A673 (cell line): Measurements from ENCODE around the gene GLT1D1. TPM values are rescaled to one million over a fixed set of nuclear protein-coding genes. Genes with fewer than 3 reads are reported as not detected.

Experiments used
- BruUV-seq: library from RNA; stranded (reverse); fragments of 400-500 nt; replicated peaks from 2 replicates; lab custom pipeline; 2021; lab: Mats Ljungman, UMichigan
- CTCF ChIA-PET: fragments of 300-600 bp; sonication (Branson Sonifier 250); formaldehyde crosslinking; loops from one replicate; lab custom pipeline; 2022; ENCODE audit warnings: antibody characterized with exemption; lab: Charles Lee
- POLR2A ChIA-PET: fragments of 300-600 bp; sonication (Branson Sonifier 250); formaldehyde crosslinking; loops from one replicate; lab custom pipeline; 2022; ENCODE audit warnings: antibody characterized with exemption; ENCODE audit not compliant: low non-redundant PET; lab: Charles Lee
- DNase-seq: peaks from one replicate; pipeline ENCODE4 v3.0.0-alpha.2; 2015; ENCODE audit warnings: low spot score
- H3K27ac ChIP-seq: fragments of 200-600 bp; sonication (generic); 2 replicates; pipeline ENCODE4 v1.5.1; 2016; ENCODE audit warnings: mixed run types, low read depth, mild to moderate bottlenecking, mixed read lengths, antibody characterized with exemption, low read length; ENCODE audit not compliant: poor library complexity, severe bottlenecking
- H3K27me3 ChIP-seq: fragments of 200-600 bp; sonication (generic); replicated peaks from 2 replicates; pipeline ENCODE4 v1.6.1; 2017; ENCODE audit warnings: mixed run types, low read depth, mild to moderate bottlenecking, mixed read lengths, antibody characterized with exemption, low read length; ENCODE audit not compliant: insufficient read depth, poor library complexity
- H3K36me3 ChIP-seq: fragments of 200-600 bp; sonication (generic); 2 replicates; pipeline ENCODE4 v1.6.1; 2016; ENCODE audit warnings: mixed run types, mild to moderate bottlenecking, mixed read lengths, antibody characterized with exemption, low read length; ENCODE audit not compliant: insufficient read depth, poor library complexity, severe bottlenecking
- H3K4me1 ChIP-seq: fragments of 200-600 bp; sonication (generic); 2 replicates; pipeline ENCODE4 v1.6.1; 2017; ENCODE audit warnings: mixed run types, mild to moderate bottlenecking, mixed read lengths, antibody characterized with exemption, low read length; ENCODE audit not compliant: insufficient read depth, poor library complexity, severe bottlenecking
- H3K4me3 ChIP-seq: fragments of 200-600 bp; sonication (generic); 2 replicates; pipeline ENCODE4 v1.5.1; 2016; ENCODE audit warnings: low read depth, mixed run types, mild to moderate bottlenecking, mixed read lengths, low read length; ENCODE audit not compliant: poor library complexity, severe bottlenecking
- H3K9me3 ChIP-seq: fragments of 200-600 bp; sonication (generic); 2 replicates; pipeline ENCODE4 v1.6.1; 2016; ENCODE audit warnings: mixed run types, low read depth, mild to moderate bottlenecking, mixed read lengths, antibody characterized with exemption, low read length; ENCODE audit not compliant: poor library complexity, severe bottlenecking
- EZH2 ChIP-seq: fragments of 200-600 bp; sonication (generic); IDR thresholded peaks from 2 replicates; pipeline ENCODE4 v1.6.1; 2017; ENCODE audit warnings: borderline replicate concordance, low read depth, mild to moderate bottlenecking, mixed read lengths, antibody characterized with exemption, low read length; ENCODE audit not compliant: poor library complexity, severe bottlenecking
- intact Hi-C: fragments of 100-400 bp; cut with micrococcal nuclease; formaldehyde crosslinking; loops from one replicate; pipeline ENCODE4 v1.10.0; 2022; ENCODE audit not compliant: unreplicated experiment
- total RNA-seq: library from RNA; stranded (reverse); gene quantifications from 2 replicates; pipeline ENCODE4 v1.2.3, GENCODE V29; 2021
- TF ChIP-seq, protein P1 (sequence below): fragments of 300-800, 200-600 bp; sonication (generic); conservative IDR thresholded peaks from 2 replicates; pipeline ENCODE4 v1.5.1; 2017; ENCODE audit warnings: low read depth, mild to moderate bottlenecking, antibody characterized with exemption, low read length, moderate library complexity, mixed read lengths

The GLT1D1 gene
- total RNA-seq, 1 experiment from 2014 or later: not detected

DNA sequence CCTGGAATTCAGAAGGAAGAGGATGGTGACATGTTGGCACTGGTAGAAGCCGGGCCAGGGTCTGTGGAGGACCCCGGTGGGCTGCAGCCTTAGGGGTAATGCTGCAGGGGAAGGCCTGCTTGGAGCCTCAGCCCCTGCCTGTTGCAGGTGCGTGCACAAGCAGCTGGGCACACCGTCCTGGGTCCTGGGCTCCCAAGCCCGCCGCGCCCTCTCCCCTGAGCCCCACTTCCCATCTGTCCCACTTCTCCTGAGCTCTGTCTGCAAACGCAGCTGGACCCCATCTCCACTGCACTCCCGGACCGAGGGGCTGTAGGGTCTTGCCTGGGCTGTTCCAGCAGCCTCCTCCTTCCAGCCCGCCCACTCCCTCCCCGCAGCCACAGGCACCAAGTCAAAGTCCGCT is 116.8 kb downstream of the GLT1D1 start:
- Histone ChIP-seq H3K4me3 (no peak overlapping the region), H3K27ac (no peak overlapping the region), H3K9me3 (no peaks in the 10 kb centered on the region), H3K4me1 (no peaks in the 10 kb centered on the region), H3K27me3 (peaks cover 5% of the 10 kb centered on the region), H3K36me3 (no peaks in the 10 kb centered on the region)
- ChIA-PET POLR2A (no interaction called here), CTCF (no interaction called here)
- no TSS peak for BruUV-seq
- intact Hi-C loops: no loop called here
- DNase-seq: no peak
- TF ChIP-seq, protein P1, sequence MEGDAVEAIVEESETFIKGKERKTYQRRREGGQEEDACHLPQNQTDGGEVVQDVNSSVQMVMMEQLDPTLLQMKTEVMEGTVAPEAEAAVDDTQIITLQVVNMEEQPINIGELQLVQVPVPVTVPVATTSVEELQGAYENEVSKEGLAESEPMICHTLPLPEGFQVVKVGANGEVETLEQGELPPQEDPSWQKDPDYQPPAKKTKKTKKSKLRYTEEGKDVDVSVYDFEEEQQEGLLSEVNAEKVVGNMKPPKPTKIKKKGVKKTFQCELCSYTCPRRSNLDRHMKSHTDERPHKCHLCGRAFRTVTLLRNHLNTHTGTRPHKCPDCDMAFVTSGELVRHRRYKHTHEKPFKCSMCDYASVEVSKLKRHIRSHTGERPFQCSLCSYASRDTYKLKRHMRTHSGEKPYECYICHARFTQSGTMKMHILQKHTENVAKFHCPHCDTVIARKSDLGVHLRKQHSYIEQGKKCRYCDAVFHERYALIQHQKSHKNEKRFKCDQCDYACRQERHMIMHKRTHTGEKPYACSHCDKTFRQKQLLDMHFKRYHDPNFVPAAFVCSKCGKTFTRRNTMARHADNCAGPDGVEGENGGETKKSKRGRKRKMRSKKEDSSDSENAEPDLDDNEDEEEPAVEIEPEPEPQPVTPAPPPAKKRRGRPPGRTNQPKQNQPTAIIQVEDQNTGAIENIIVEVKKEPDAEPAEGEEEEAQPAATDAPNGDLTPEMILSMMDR: no peak
- TF ChIP-seq EZH2: no peak

DNA sequence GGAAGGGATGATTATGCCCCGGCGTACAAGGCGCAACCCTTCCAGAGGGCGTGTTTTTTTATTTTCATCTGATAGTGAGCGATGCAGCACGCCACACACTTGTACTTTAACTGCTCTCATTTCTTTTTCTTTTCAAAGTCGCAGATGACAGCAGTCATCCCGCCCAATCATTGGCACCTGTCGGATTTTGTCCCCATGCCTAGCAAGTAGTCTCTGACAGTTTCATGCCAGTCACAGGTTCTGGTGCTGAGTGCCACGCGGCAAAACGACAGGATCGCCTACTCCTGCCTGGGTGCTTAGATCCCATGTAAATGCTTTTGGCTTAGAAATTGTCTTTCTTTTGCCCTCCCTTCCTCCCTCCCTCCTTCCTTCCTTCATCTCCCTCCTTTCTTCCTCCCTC is 117.7 kb downstream of the GLT1D1 start:
- Histone ChIP-seq H3K27me3 (peaks cover 5% of the 10 kb centered on the region), H3K36me3 (no peaks in the 10 kb centered on the region), H3K27ac (no peak overlapping the region), H3K9me3 (no peaks in the 10 kb centered on the region), H3K4me1 (no peaks in the 10 kb centered on the region), H3K4me3 (no peak overlapping the region)
- no peak for TF ChIP-seq EZH2
- TF ChIP-seq, protein P1: no peak
- DNase-seq: no peak
- no TSS peak for BruUV-seq
- POLR2A ChIA-PET: no interaction called here
- CTCF ChIA-PET: no interaction called here
- intact Hi-C loops: no loop called here

DNA sequence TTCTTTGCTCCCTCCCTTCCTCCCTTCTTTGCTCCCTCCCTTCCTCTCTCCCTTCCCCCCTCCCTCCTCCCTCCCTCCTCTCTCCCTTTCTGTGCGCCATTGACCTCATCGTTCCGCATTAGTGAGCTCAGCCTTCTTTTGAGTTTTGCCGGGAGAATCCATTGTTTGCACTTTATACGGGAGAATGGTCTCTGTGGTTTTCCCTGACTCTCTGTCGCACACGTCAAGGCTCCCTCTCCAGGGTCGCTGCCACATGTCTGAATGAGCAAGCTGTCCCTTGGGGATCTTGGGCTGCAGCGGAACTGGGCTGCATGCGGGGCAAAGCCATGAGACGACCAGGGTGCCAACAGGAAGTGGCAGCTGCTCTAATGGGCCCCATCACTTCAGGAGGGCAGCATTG is 118.5 kb downstream of the GLT1D1 start:
- no peak for TF ChIP-seq EZH2
- TF ChIP-seq, protein P1: no peak
- H3K27ac ChIP-seq: no peak overlapping the region
- ChIA-PET POLR2A (no interaction called here), CTCF (no interaction called here)
- peak; percentile 11 for DNase-seq
- BruUV-seq: no TSS peak
- H3K27me3 ChIP-seq: peaks cover 5% of the 10 kb centered on the region
- H3K4me3 ChIP-seq: no peak overlapping the region
- intact Hi-C loops: no loop called here
- no peaks in the 10 kb centered on the region for H3K4me1 ChIP-seq
- no peaks in the 10 kb centered on the region for H3K9me3 ChIP-seq
- no peaks in the 10 kb centered on the region for H3K36me3 ChIP-seq
